GM19463 (cell line): ENCODE data around the gene CD300C.
"Not testable (repeated sequence)": the region's sequence is repeated elsewhere in the genome, so short reads cannot be mapped to it uniquely, and the experiment has no call there.

Source experiments
- ATAC-seq: cut with Tn5 transposase; IDR thresholded peaks from one replicate; pipeline ENCODE4 v1.9.1; 2021; ENCODE audit warnings: mild to moderate bottlenecking, moderate library complexity; ENCODE audit not compliant: unreplicated experiment

CD300C gene

GRCh38 chr17:74545843-74546230, at the start of gene CD300C:
Gene CD300C (minus strand): TSS chr17:74546115. CDS start chr17:74545782, 333 bp downstream.
- ATAC-seq: no peak

GRCh38 chr17:74595037-74595750, 49.3 kb upstream of the CD300C start:
- no peak for ATAC-seq

- no peak for ATAC-seq
Observed at GRCh38 chr17:74592087-74592990, 46.4 kb upstream of the CD300C start, which contains the start of gene CD300LD. Gene CD300LD (minus strand): TSS chr17:74592283. CDS start chr17:74592202, 81 bp downstream.

- no peak for ATAC-seq
Observed at GRCh38 chr17:74591503-74591902, 45.6 kb upstream of the CD300C start.

- ATAC-seq: no peak
Observed at GRCh38 chr17:74585711-74586110, 39.8 kb upstream of the CD300C start.

GRCh38 chr17:74584292-74585060, 38.6 kb upstream of the CD300C start:
- ATAC-seq: no peak

GRCh38 chr17:74582633-74583032, 36.7 kb upstream of the CD300C start:
- no peak for ATAC-seq

- no peak for ATAC-seq
Observed at GRCh38 chr17:74579900-74580299, 34.0 kb upstream of the CD300C start.

- ATAC-seq: no peak
Observed at GRCh38 chr17:74578979-74579378, 33.1 kb upstream of the CD300C start.

- no peak for ATAC-seq
Observed at GRCh38 chr17:74574489-74575142, 28.7 kb upstream of the CD300C start.

GRCh38 chr17:74573635-74574034, 27.7 kb upstream of the CD300C start:
- not testable (repeated sequence) for ATAC-seq

- no peak for ATAC-seq
Observed at GRCh38 chr17:74573169-74573568, 27.3 kb upstream of the CD300C start.

GRCh38 chr17:74571621-74572270, 25.8 kb upstream of the CD300C start:
- no peak for ATAC-seq

GRCh38 chr17:74569020-74570003, 23.4 kb upstream of the CD300C start:
- no peak for ATAC-seq

- ATAC-seq: no peak
Observed at GRCh38 chr17:74568106-74568873, 22.4 kb upstream of the CD300C start.

- no peak for ATAC-seq
Observed at GRCh38 chr17:74567397-74567796, 21.5 kb upstream of the CD300C start, which contains the start of gene CD300H. Gene CD300H (minus strand): TSS chr17:74567509.

- no peak for ATAC-seq
Observed at GRCh38 chr17:74566132-74566753, 20.3 kb upstream of the CD300C start.

GRCh38 chr17:74565126-74565525, 19.2 kb upstream of the CD300C start:
- no peak for ATAC-seq
